ENCODE measurements around the gene CHD9.
A peak's percentile ranks its signal among the peaks of the same experiment; 100 is the strongest.

Gene CHD9

GRCh38 chr16:53081686-53082407 lies 27.1 kb downstream of the CHD9 start (continued):
- TF ChIP-seq ZNF394 (tag by site-specific recombination; IDR thresholded peaks at IDR 0.05; ENCODE audit: borderline replicate concordance), result peak; percentile 90
- TF ChIP-seq ZNF37A (tag by site-specific recombination; IDR thresholded peaks at IDR 0.05), result no peak
- TF ChIP-seq ZNF791 (tag by site-specific recombination; IDR thresholded peaks at IDR 0.05), result no peak
- TF ChIP-seq ZFP3 (tag by site-specific recombination; IDR thresholded peaks at IDR 0.05; ENCODE audit: low read depth), result no peak; the same call in 1 of the 2 replicates
- TF ChIP-seq GLIS1 (tag by site-specific recombination; IDR thresholded peaks at IDR 0.05), result no peak
- no peak for TF ChIP-seq ZIC2 (tag by site-specific recombination; IDR thresholded peaks at IDR 0.05)
- no peak for TF ChIP-seq KLF7 (tag by site-specific recombination; IDR thresholded peaks at IDR 0.05; ENCODE audit: borderline replicate concordance)
- no peak for TF ChIP-seq ZNF391 (tag by site-specific recombination; IDR thresholded peaks at IDR 0.05; ENCODE audit: borderline replicate concordance, low read depth)
- TF ChIP-seq ZNF664 (tag by site-specific recombination; IDR thresholded peaks at IDR 0.05), result peak; percentile 66; the same call in 1 of the 2 replicates
- TF ChIP-seq ZNF701 (tag by site-specific recombination; IDR thresholded peaks at IDR 0.05), result no peak
- TF ChIP-seq ZNF19 (tag by site-specific recombination; IDR thresholded peaks at IDR 0.05; ENCODE audit: low read depth), result 0 out of 2 replicates have a peak, but pooled peaks have one; percentile 60
- TF ChIP-seq ZNF324 (tag by site-specific recombination; IDR thresholded peaks at IDR 0.05), result no peak
- TF ChIP-seq ZNF549 (tag by site-specific recombination; IDR thresholded peaks at IDR 0.05), result no peak
- no peak for TF ChIP-seq ZSCAN16 (tag by site-specific recombination; IDR thresholded peaks at IDR 0.05)
- TF ChIP-seq PBX3 (CRISPR knock-in tag; IDR thresholded peaks at IDR 0.05), result no peak
- TF ChIP-seq ZNF169 (tag by site-specific recombination; IDR thresholded peaks at IDR 0.05), result no peak
- TF ChIP-seq ZBTB6 (tag by site-specific recombination; IDR thresholded peaks at IDR 0.05), result no peak
- no peak for TF ChIP-seq ZNF76 (tag by site-specific recombination; IDR thresholded peaks at IDR 0.05; ENCODE audit: borderline replicate concordance, low read depth)
- no peak for TF ChIP-seq KLF8 (tag by site-specific recombination; IDR thresholded peaks at IDR 0.05)
- no peak for TF ChIP-seq ZNF513 (tag by site-specific recombination; IDR thresholded peaks at IDR 0.05)
- TF ChIP-seq ZNF112 (tag by site-specific recombination; IDR thresholded peaks at IDR 0.05), result no peak
- TF ChIP-seq ZNF580 (tag by site-specific recombination; IDR thresholded peaks at IDR 0.05), result no peak
- no peak for TF ChIP-seq ZNF132 (tag by site-specific recombination; IDR thresholded peaks at IDR 0.05; ENCODE audit: borderline replicate concordance)
- TF ChIP-seq AEBP2 (tag by site-specific recombination; IDR thresholded peaks at IDR 0.05; ENCODE audit: borderline replicate concordance), result 0 out of 2 replicates have a peak, but pooled peaks have one; percentile 33
- TF ChIP-seq ZBTB44 (tag by site-specific recombination; IDR thresholded peaks at IDR 0.05), result no peak
- TF ChIP-seq SP2 (tag by site-specific recombination; IDR thresholded peaks at IDR 0.05), result no peak
- no peak for TF ChIP-seq PRDM10 (tag by site-specific recombination; IDR thresholded peaks at IDR 0.05)
- no peak for TF ChIP-seq IKZF3 (tag by site-specific recombination; IDR thresholded peaks at IDR 0.05)
- TF ChIP-seq ZNF792 (tag by site-specific recombination; IDR thresholded peaks at IDR 0.05), result no peak

Data from HEK293 (cell line).